Neural cell (in vitro differentiated cells): ENCODE data around the gene TBC1D24. TPM values are rescaled to one million over a fixed set of nuclear protein-coding genes. Genes with fewer than 3 reads are reported as not detected.

Experiments used
- H2AFZ ChIP-seq: fragments of 200-600, 300-800 bp; sonication (generic), shearing (Covaris generic); 2 replicates; pipeline ENCODE4 v1.6.0; 2014; ENCODE audit warnings: low read depth, mild to moderate bottlenecking, antibody characterized with exemption, low read length, moderate library complexity
- H3F3A ChIP-seq: fragments of 200-600 bp; shearing (Covaris generic); 2 replicates; pipeline ENCODE4 v1.6.1; 2016; ENCODE audit warnings: mild to moderate bottlenecking, moderate library complexity, mixed read lengths, antibody characterized with exemption, low read length; ENCODE audit not compliant: insufficient read depth, poor library complexity, severe bottlenecking
- H3K27ac ChIP-seq: fragments of 200-600, 300-800 bp; sonication (generic), shearing (Covaris generic); 2 replicates; pipeline ENCODE4 v1.5.1; 2014; ENCODE audit warnings: mild to moderate bottlenecking, low read length, moderate library complexity
- H3K27me3 ChIP-seq: fragments of 300-800, 200-600 bp; sonication (generic), shearing (Covaris generic); 2 replicates; pipeline ENCODE4 v1.6.0; 2014; ENCODE audit warnings: mild to moderate bottlenecking, low read depth, low read length, moderate library complexity; ENCODE audit not compliant: insufficient read depth
- H3K36me3 ChIP-seq: fragments of 300-800, 200-600 bp; sonication (generic), shearing (Covaris generic); 2 replicates; pipeline ENCODE4 v1.5.1; 2014; ENCODE audit warnings: mild to moderate bottlenecking, antibody characterized with exemption, low read length, moderate library complexity; ENCODE audit not compliant: insufficient read depth
- H3K4me2 ChIP-seq: fragments of 300-800, 200-600 bp; sonication (generic), shearing (Covaris generic); 2 replicates; pipeline ENCODE4 v1.6.0; 2014; ENCODE audit warnings: mild to moderate bottlenecking, low read length
- H3K4me3 ChIP-seq: fragments of 300-800, 200-600 bp; sonication (generic), shearing (Covaris generic); 2 replicates; pipeline ENCODE4 v1.5.1; 2014; ENCODE audit warnings: mild to moderate bottlenecking, low read length, moderate library complexity
- H3K79me2 ChIP-seq: fragments of 200-600 bp; shearing (Covaris generic); replicated peaks from 2 replicates; pipeline ENCODE4 v1.6.0; 2014; ENCODE audit warnings: mild to moderate bottlenecking, low read length, moderate library complexity; ENCODE audit not compliant: insufficient read depth
- H3K9ac ChIP-seq: fragments of 300-800, 200-600 bp; sonication (generic), shearing (Covaris generic); 2 replicates; pipeline ENCODE4 v1.6.1; 2016; ENCODE audit warnings: mild to moderate bottlenecking, low read length, mixed read lengths
- H3K9me2 ChIP-seq: fragments of 200-600 bp; shearing (Covaris generic); 2 replicates; pipeline ENCODE4 v1.6.1; 2016; ENCODE audit warnings: mild to moderate bottlenecking, low read length, mixed read lengths; ENCODE audit not compliant: insufficient read depth
- H3K9me3 ChIP-seq: fragments of 200-600, 300-800 bp; sonication (generic), shearing (Covaris generic); 2 replicates; pipeline ENCODE4 v1.6.1; 2016; ENCODE audit warnings: mild to moderate bottlenecking, mixed run types, low read length, moderate library complexity, mixed read lengths
- H4K20me1 ChIP-seq: fragments of 200-600 bp; shearing (Covaris generic); 2 replicates; pipeline ENCODE4 v1.6.1; 2016; ENCODE audit warnings: mild to moderate bottlenecking, mixed run types; ENCODE audit not compliant: insufficient read depth
- EP300 ChIP-seq: fragments of 450-650 bp; conservative IDR thresholded peaks from 2 replicates; pipeline ENCODE4 v1.6.1; 2014; ENCODE audit warnings: antibody characterized with exemption, mild to moderate bottlenecking, moderate library complexity; ENCODE audit not compliant: poor library complexity, severe bottlenecking
- EZH2 ChIP-seq: fragments of 200-600, 300-800 bp; shearing (Covaris generic), sonication (generic); IDR thresholded peaks from 2 replicates; pipeline ENCODE4 v1.6.1; 2014; ENCODE audit warnings: antibody characterized with exemption, low read length, borderline replicate concordance, mild to moderate bottlenecking; ENCODE audit not compliant: insufficient read depth, poor library complexity, severe bottlenecking
- MXI1 ChIP-seq: fragments of 450-650 bp; conservative IDR thresholded peaks from 2 replicates; pipeline ENCODE4 v1.6.1; 2014; ENCODE audit warnings: antibody characterized with exemption, mild to moderate bottlenecking; ENCODE audit not compliant: poor library complexity, severe bottlenecking
- POLR2AphosphoS5 ChIP-seq: IDR thresholded peaks from 2 replicates; pipeline ENCODE4 v1.6.1; 2012
- RAD21 ChIP-seq: fragments of 450-650 bp; conservative IDR thresholded peaks from 2 replicates; pipeline ENCODE4 v1.6.1; 2014; ENCODE audit warnings: antibody characterized with exemption, mild to moderate bottlenecking, moderate library complexity
- SMC3 ChIP-seq: fragments of 450-650 bp; conservative IDR thresholded peaks from 2 replicates; pipeline ENCODE4 v1.6.1; 2014; ENCODE audit warnings: antibody characterized with exemption, mild to moderate bottlenecking, moderate library complexity; ENCODE audit not compliant: poor library complexity
- TAF1 ChIP-seq: IDR thresholded peaks from 2 replicates; pipeline ENCODE4 v1.6.1; 2012; ENCODE audit warnings: low read depth
- polyA plus RNA-seq: library from polyadenylated mRNA; depleted of rRNA; stranded (reverse); fragments of >200 nt; gene quantifications from 2 replicates; pipeline ENCODE4 v1.2.3, GENCODE V29; 2014
- TF ChIP-seq, protein P1 (sequence below): fragments of 450-650 bp; IDR thresholded peaks from 2 replicates; pipeline ENCODE4 v1.5.1; 2014; ENCODE audit warnings: antibody characterized with exemption, mild to moderate bottlenecking, moderate library complexity; ENCODE audit not compliant: poor library complexity, severe bottlenecking
- TF ChIP-seq, protein P2 (sequence below): IDR thresholded peaks from 2 replicates; pipeline ENCODE4 v1.6.1; 2012; ENCODE audit warnings: borderline replicate concordance

Gene TBC1D24
- polyA plus RNA-seq, 1 donor from 2014 or later, result 27.1 TPM

DNA sequence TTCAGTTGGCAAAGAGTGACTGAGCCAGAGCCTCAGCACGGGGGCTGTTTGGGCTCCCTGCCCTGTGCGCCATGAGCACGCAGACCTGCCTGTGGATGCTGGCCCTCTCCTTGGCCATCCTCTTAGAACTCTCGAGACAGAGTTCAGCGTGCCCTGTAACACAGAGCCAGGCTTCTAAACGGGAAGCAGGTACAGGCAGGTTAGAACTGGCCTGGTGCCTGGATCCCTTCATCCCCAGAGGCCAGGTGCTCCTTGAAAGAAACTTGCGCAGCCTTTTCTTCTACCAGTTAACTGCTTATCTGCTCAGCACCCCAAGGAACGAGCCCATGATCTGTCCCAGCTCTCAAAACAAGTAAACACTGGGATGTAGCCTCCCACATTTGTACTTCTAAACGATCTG lies 38.8 kb upstream of the TBC1D24 start:
- no peak overlapping the region for H2AFZ ChIP-seq
- no peaks in the 10 kb centered on the region for H3K27me3 ChIP-seq
- no peak overlapping the region for H3K27ac ChIP-seq
- H3K9ac ChIP-seq, result no peak overlapping the region
- H3K36me3 ChIP-seq, result peaks cover 5% of the 10 kb centered on the region
- no peak for TF ChIP-seq SMC3
- TF ChIP-seq EZH2, result no peak
- H3K4me3 ChIP-seq, result no peak overlapping the region
- H4K20me1 ChIP-seq, result no peaks in the 10 kb centered on the region
- no peaks in the 10 kb centered on the region for H3K9me3 ChIP-seq
- H3K9me2 ChIP-seq, result no peaks in the 10 kb centered on the region
- no peaks in the 10 kb centered on the region for H3F3A ChIP-seq
- H3K4me2 ChIP-seq, result no peak overlapping the region
- H3K79me2 ChIP-seq, result peaks cover 4% of the 10 kb centered on the region

DNA sequence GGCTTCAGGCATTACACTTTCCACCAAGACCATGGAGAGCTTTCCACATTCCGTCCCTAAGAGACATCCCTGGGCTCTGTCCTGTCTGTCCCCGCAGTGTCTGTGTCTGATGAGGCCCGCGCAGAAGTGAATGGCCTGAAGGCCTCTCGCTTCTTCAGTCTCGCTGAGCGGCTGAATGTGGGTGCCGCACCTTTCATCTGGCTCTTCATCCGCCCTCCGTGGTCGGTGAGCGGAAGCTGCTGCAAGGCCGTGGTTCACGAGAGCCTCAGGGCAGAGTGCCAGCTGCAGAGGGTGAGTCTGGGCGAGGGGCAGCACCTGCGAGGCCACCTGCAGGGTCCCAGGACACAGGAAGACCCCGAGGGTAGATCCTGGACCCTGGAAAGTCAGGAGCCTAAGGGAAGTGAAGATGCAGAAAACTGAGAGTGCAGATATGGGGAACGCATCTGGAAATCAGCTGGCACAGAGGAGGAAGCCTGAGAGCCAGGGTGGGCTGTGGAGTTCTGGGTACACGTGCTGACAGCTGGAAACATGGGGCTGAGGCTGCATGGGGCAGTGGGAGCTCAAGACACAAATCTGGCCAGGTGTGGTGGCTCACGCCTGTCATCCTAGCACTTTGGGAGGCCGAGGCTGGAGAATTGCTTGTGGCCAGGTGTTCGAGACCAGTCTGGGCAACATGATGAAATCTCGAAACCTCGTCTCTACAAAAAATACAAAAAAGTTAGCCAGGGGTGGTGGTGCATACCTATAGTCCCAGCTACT lies 37.7 kb upstream of the TBC1D24 start:
- H3K4me2 ChIP-seq, result no peak overlapping the region
- peaks cover 4% of the 10 kb centered on the region for H3K36me3 ChIP-seq
- H3K79me2 ChIP-seq, result no peaks in the 10 kb centered on the region
- no peaks in the 10 kb centered on the region for H3K27me3 ChIP-seq
- no peak overlapping the region for H3K9ac ChIP-seq
- H4K20me1 ChIP-seq, result no peaks in the 10 kb centered on the region
- H3K4me3 ChIP-seq, result no peak overlapping the region
- no peak overlapping the region for H2AFZ ChIP-seq
- H3K9me2 ChIP-seq, result no peaks in the 10 kb centered on the region
- no peak overlapping the region for H3K27ac ChIP-seq
- H3K9me3 ChIP-seq, result no peaks in the 10 kb centered on the region
- no peaks in the 10 kb centered on the region for H3F3A ChIP-seq
- TF ChIP-seq, protein P1, sequence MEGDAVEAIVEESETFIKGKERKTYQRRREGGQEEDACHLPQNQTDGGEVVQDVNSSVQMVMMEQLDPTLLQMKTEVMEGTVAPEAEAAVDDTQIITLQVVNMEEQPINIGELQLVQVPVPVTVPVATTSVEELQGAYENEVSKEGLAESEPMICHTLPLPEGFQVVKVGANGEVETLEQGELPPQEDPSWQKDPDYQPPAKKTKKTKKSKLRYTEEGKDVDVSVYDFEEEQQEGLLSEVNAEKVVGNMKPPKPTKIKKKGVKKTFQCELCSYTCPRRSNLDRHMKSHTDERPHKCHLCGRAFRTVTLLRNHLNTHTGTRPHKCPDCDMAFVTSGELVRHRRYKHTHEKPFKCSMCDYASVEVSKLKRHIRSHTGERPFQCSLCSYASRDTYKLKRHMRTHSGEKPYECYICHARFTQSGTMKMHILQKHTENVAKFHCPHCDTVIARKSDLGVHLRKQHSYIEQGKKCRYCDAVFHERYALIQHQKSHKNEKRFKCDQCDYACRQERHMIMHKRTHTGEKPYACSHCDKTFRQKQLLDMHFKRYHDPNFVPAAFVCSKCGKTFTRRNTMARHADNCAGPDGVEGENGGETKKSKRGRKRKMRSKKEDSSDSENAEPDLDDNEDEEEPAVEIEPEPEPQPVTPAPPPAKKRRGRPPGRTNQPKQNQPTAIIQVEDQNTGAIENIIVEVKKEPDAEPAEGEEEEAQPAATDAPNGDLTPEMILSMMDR, result no peak
- TF ChIP-seq MXI1 (no peak), RAD21 (no peak), SMC3 (no peak), TAF1 (no peak), POLR2AphosphoS5 (no peak), EP300 (no peak), EZH2 (no peak)
- TF ChIP-seq, protein P2, sequence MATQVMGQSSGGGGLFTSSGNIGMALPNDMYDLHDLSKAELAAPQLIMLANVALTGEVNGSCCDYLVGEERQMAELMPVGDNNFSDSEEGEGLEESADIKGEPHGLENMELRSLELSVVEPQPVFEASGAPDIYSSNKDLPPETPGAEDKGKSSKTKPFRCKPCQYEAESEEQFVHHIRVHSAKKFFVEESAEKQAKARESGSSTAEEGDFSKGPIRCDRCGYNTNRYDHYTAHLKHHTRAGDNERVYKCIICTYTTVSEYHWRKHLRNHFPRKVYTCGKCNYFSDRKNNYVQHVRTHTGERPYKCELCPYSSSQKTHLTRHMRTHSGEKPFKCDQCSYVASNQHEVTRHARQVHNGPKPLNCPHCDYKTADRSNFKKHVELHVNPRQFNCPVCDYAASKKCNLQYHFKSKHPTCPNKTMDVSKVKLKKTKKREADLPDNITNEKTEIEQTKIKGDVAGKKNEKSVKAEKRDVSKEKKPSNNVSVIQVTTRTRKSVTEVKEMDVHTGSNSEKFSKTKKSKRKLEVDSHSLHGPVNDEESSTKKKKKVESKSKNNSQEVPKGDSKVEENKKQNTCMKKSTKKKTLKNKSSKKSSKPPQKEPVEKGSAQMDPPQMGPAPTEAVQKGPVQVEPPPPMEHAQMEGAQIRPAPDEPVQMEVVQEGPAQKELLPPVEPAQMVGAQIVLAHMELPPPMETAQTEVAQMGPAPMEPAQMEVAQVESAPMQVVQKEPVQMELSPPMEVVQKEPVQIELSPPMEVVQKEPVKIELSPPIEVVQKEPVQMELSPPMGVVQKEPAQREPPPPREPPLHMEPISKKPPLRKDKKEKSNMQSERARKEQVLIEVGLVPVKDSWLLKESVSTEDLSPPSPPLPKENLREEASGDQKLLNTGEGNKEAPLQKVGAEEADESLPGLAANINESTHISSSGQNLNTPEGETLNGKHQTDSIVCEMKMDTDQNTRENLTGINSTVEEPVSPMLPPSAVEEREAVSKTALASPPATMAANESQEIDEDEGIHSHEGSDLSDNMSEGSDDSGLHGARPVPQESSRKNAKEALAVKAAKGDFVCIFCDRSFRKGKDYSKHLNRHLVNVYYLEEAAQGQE, result no peak
